HG03139 (cell line): ENCODE measurements around the gene KIAA1958.

Source experiments
- ATAC-seq: cut with Tn5 transposase; IDR thresholded peaks from one replicate; pipeline ENCODE4 v1.9.1; 2021; ENCODE audit not compliant: unreplicated experiment

KIAA1958 gene

DNA sequence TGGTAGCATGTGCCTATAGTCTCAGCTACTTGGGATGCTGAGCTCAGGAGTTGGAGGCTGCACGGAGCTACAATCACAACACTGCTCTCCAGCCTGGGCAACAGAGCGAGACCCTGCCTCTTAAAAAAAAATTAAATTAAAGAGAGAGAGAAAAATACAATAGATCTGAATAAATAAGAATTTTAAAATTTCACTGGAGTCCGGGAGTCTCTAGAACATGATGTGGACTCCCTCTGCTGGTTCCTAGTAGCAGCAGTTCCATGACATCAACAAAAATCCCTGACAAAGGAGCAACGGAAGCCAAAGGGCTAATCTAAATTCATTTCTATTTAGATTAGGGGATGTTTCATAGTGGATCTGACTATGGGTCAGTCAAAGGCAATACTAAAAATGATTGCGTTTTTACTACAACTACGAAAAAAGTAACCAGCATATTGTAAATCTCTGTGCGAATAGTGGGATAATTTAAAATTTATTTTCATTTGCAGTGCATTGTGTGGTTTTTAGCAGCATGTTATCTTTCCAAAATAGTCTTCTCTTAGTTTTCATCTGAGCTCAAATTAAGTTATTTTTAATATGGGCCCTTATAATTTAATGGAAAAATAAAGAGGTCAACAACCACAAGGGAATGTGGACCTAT, 224.5 kb downstream of the KIAA1958 start:
- ATAC-seq: no peak

- no peak for ATAC-seq
These were observed 226.1 kb downstream of the KIAA1958 start for GRCh38 chr9:112712678-112713077.

DNA sequence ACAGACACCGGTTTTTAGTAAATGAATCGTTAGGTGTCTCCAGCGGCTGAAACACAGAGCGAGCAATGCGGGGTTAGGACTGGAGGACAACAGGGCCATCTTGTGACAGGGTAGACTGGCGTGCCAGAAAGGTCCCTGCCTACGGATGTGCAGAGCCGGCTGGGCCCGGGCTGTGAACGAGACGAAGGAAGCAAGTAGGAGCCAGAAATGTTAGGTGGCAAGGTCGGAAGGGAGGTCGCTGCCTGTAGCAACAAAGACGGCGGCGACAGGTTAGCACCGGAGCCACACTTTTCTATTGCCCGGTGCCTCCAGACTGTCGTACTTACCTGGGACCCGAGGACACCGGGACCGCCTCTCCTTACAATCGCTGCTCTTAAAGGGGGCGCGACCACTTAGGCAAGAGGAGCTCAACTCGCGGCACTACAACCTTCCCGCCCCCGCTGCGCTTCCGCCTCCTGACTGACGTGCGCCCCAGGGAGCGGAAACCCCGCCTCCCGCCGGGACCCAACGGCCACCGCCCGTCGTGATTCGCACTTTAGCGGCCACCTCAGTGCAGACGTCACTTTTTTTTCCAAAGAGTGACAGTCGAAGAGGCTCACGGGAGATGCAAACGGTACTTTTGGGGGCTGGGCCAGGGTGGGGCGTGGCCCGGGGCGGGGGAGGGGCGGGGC, 231.2 kb downstream of the KIAA1958 start, which contains the start of gene INIP:
Gene INIP, minus strand, starts transcription at position 457 of the 671 bp plus-strand sequence. CDS start 1,632 bp downstream, outside the sequence.
- peak; percentile 94 for ATAC-seq
